Measurements from ENCODE around the gene SZRD1. TPM values are rescaled to one million over a fixed set of nuclear protein-coding genes. Genes with fewer than 3 reads are reported as not detected.

SZRD1 gene
- total RNA-seq, 1 experiment from 2014 or later, result 175 TPM

DNA sequence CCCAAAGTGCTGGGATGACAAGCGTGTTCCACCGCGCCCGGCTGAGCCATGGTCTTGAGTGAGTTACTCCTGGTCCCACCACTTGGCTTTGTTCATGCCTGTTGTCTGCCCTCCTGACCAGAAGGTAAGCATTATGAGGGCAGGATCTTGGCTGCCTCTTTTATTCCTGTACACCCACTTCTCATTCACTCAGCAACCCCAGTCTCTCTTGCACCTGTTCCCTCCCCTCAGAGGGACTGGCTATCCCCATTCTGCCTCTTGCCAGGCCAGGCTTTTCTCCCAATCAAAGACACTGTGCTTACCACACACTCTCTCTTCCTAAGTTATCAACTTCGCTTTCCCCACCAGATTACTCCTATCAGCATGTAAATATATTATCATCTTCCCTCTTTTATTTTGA lies 43.8 kb downstream of the SZRD1 start:
- no peaks in the 10 kb centered on the region for H3K4me1 ChIP-seq (ENCODE audit: control insufficient read depth, insufficient read depth, low read length)
- H3K4me3 ChIP-seq (ENCODE audit: low read depth in 2 of 2, low read length in 2 of 2), result no peak overlapping the region
- no peaks in the 10 kb centered on the region for H3K9me3 ChIP-seq (ENCODE audit: control insufficient read depth, insufficient read depth, low read depth, low read length)
- in situ Hi-C loops (cut with HindIII; ENCODE audit: low pct_unique_long_range_greater_than_20kb, low sequenced_read_pairs), result no loop called here
- TF ChIP-seq, protein P1, sequence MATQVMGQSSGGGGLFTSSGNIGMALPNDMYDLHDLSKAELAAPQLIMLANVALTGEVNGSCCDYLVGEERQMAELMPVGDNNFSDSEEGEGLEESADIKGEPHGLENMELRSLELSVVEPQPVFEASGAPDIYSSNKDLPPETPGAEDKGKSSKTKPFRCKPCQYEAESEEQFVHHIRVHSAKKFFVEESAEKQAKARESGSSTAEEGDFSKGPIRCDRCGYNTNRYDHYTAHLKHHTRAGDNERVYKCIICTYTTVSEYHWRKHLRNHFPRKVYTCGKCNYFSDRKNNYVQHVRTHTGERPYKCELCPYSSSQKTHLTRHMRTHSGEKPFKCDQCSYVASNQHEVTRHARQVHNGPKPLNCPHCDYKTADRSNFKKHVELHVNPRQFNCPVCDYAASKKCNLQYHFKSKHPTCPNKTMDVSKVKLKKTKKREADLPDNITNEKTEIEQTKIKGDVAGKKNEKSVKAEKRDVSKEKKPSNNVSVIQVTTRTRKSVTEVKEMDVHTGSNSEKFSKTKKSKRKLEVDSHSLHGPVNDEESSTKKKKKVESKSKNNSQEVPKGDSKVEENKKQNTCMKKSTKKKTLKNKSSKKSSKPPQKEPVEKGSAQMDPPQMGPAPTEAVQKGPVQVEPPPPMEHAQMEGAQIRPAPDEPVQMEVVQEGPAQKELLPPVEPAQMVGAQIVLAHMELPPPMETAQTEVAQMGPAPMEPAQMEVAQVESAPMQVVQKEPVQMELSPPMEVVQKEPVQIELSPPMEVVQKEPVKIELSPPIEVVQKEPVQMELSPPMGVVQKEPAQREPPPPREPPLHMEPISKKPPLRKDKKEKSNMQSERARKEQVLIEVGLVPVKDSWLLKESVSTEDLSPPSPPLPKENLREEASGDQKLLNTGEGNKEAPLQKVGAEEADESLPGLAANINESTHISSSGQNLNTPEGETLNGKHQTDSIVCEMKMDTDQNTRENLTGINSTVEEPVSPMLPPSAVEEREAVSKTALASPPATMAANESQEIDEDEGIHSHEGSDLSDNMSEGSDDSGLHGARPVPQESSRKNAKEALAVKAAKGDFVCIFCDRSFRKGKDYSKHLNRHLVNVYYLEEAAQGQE (IDR thresholded peaks at IDR 0.05; ENCODE audit: insufficient read depth in 1 of 2, low read depth in 2 of 2, low read length in 1 of 2), result no peak
- TF ChIP-seq TCF7L2 (IDR thresholded peaks at IDR 0.05; ENCODE audit: low read depth, low read length), result no peak
- TF ChIP-seq, protein P2, sequence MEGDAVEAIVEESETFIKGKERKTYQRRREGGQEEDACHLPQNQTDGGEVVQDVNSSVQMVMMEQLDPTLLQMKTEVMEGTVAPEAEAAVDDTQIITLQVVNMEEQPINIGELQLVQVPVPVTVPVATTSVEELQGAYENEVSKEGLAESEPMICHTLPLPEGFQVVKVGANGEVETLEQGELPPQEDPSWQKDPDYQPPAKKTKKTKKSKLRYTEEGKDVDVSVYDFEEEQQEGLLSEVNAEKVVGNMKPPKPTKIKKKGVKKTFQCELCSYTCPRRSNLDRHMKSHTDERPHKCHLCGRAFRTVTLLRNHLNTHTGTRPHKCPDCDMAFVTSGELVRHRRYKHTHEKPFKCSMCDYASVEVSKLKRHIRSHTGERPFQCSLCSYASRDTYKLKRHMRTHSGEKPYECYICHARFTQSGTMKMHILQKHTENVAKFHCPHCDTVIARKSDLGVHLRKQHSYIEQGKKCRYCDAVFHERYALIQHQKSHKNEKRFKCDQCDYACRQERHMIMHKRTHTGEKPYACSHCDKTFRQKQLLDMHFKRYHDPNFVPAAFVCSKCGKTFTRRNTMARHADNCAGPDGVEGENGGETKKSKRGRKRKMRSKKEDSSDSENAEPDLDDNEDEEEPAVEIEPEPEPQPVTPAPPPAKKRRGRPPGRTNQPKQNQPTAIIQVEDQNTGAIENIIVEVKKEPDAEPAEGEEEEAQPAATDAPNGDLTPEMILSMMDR (IDR thresholded peaks at IDR 0.05), result no peak
- no peak for TF ChIP-seq SIN3A (IDR thresholded peaks at IDR 0.05; ENCODE audit: borderline replicate concordance, insufficient read depth, low read depth, low read length)
- TF ChIP-seq POLR2AphosphoS5 (IDR thresholded peaks at IDR 0.05; ENCODE audit: low read depth, low read length), result no peak
- no peak for ATAC-seq
- DNase-seq (ENCODE audit: low read depth, low spot score), result no peak
- CTCF ChIA-PET, result no interaction called here
- BruUV-seq (replicated peaks), result no TSS peak
- intact Hi-C loops (cut with micrococcal nuclease; ENCODE audit: unreplicated experiment), result no loop called here
- H3K27me3 ChIP-seq (ENCODE audit: control insufficient read depth, insufficient read depth, low read length), result no peaks in the 10 kb centered on the region
- H3K27ac ChIP-seq (ENCODE audit: low read length), result no peak overlapping the region
- POLR2A ChIA-PET, result interaction anchor here (0.9 kb wide), 1 partner anchor 30 kb away, joined by 3 read pairs; the partner anchor contains the start of gene NECAP2
- H3K36me3 ChIP-seq (ENCODE audit: control insufficient read depth, insufficient read depth, low read length), result no peaks in the 10 kb centered on the region

DNA sequence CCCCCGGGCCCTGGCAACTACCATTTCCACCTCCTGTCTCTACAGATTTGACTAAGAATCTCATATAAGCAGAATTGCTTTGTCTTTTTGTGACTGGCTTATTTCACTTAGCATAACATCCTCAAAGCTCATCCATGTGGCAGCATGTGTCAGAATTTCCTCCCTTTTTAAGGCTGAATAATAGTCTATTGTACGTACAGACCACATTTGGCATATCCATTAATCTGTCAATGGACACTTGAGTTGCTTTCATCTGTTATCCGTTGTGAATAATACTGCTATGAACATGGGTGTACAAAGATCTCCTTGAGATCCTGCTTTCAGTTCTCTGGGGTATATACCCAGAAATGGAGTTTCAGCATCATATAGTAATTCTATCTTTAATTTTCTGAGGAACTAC lies 46.1 kb downstream of the SZRD1 start:
- ATAC-seq (no peak), DNase-seq (ENCODE audit: low read depth, low spot score) (no peak)
- ChIA-PET POLR2A (no interaction called here), CTCF (no interaction called here)
- Histone ChIP-seq H3K9me3 (ENCODE audit: control insufficient read depth, insufficient read depth, low read depth, low read length) (no peaks in the 10 kb centered on the region), H3K36me3 (ENCODE audit: control insufficient read depth, insufficient read depth, low read length) (no peaks in the 10 kb centered on the region), H3K4me3 (ENCODE audit: low read depth in 2 of 2, low read length in 2 of 2) (no peak overlapping the region), H3K27ac (ENCODE audit: low read length) (no peak overlapping the region), H3K4me1 (ENCODE audit: control insufficient read depth, insufficient read depth, low read length) (no peaks in the 10 kb centered on the region), H3K27me3 (ENCODE audit: control insufficient read depth, insufficient read depth, low read length) (no peaks in the 10 kb centered on the region)
- intact Hi-C loops (cut with micrococcal nuclease; ENCODE audit: unreplicated experiment), result no loop called here
- in situ Hi-C loops (cut with HindIII; ENCODE audit: low pct_unique_long_range_greater_than_20kb, low sequenced_read_pairs), result no loop called here
- TF ChIP-seq, protein P2 (IDR thresholded peaks at IDR 0.05), result no peak
- no peak for TF ChIP-seq SIN3A (IDR thresholded peaks at IDR 0.05; ENCODE audit: borderline replicate concordance, insufficient read depth, low read depth, low read length)
- TF ChIP-seq TCF7L2 (IDR thresholded peaks at IDR 0.05; ENCODE audit: low read depth, low read length), result no peak
- TF ChIP-seq, protein P1 (IDR thresholded peaks at IDR 0.05; ENCODE audit: insufficient read depth in 1 of 2, low read depth in 2 of 2, low read length in 1 of 2), result no peak
- no peak for TF ChIP-seq POLR2AphosphoS5 (IDR thresholded peaks at IDR 0.05; ENCODE audit: low read depth, low read length)
- no TSS peak for BruUV-seq (replicated peaks)

All from Panc1 (cell line).